HG03432 (cell line): ENCODE measurements around the gene SLC9A1.

Experiments used
- ATAC-seq: cut with Tn5 transposase; IDR thresholded peaks from one replicate; pipeline ENCODE4 v1.9.1; 2021; ENCODE audit warnings: mild to moderate bottlenecking, moderate library complexity; ENCODE audit not compliant: unreplicated experiment

Gene SLC9A1

GRCh38 chr1:27152004-27152828, 2.7 kb downstream of the SLC9A1 start:
- ATAC-seq = no peak

DNA sequence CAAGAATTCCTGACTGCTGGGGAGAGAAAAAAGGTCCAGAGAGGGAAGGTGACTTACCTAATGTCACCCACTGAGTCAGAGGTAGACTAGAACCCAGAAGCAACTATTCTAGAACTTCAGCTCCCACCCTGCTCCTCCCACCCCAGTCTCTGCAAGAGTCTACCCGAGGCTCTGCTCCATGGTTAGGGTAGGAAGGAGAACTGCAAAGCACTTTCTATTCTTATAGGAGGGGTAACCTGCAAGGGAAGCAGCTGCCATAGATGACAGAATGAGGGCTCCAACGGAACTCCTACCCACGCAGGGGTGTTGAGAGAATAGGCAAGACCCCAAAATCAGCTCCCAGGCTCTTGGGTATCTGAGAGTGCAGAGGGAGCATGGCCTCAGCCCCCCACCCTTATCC, 4.3 kb downstream of the SLC9A1 start:
- no peak for ATAC-seq

DNA sequence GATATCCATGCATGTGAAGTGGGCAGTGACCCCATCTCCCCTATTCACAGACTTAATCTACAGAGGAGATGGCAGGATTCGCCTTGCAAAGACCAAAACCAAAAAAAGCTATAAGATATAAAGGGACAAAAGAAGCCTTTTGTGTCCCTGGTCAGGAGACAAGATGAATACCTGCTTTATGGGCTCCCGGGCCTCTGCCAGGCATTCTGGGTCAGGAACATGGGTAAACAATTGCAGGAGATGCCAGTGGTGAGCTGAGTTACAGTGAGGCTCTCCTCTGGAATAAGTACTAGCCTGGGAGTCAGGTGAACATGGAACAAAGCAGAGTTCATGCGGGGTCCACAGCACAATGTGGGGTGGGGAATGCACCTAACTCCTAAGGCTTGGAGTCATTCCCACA, 4.7 kb downstream of the SLC9A1 start:
- ATAC-seq = no peak

DNA sequence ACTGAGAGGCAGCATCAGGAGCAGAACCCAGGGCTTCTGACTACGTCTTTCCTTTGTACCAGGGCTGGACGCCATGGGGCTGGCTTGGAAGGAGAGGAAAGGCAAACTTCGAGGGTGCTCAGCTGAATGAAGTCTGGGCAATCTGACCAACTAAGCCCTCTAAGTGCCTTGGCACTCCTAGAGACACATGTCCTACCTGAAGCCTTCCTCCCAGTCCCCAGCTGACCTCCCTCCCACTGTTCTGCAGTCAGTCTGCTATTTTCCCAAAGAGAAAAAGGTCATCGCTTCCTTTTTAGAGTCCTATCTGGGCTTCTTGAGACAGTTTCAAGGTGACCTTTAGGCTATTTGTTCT, 5.2 kb downstream of the SLC9A1 start:
- ATAC-seq = no peak

DNA sequence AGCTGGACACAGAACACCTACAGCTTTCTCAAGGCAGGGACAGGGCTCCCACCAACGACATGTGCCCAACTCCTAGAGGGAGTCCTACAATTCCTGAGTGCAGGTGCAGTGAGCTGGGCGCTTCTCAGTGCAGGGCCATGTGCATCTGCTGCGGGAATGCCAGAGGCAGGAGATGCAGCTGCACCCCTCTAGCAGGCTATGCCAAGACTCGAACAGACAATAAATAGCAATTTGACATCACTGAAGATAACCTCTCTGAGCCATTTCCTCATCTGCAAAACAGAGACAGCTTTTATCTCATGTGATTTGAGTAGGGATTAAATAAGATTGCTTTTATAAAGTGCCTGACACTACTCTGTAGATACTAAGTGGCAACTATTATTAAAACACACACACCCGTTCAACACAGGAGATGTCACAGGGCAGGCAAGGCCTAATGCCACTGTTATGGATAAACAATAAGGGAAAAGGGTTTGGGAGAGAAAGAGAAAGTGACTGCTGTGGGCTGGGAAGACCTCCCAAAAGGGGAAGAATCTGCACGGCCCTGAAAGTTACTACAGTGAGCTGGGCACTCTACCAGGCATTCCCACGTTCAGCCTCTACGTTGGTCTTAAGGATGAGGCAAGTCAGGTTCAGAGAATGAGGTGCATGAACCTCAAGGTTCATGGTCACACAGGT, 5.7 kb downstream of the SLC9A1 start:
- no peak for ATAC-seq

GRCh38 chr1:27148591-27148990, 6.3 kb downstream of the SLC9A1 start:
- ATAC-seq = no peak

GRCh38 chr1:27147842-27148518, 6.9 kb downstream of the SLC9A1 start:
- no peak for ATAC-seq

GRCh38 chr1:27145934-27146354, 9.0 kb downstream of the SLC9A1 start:
- no peak for ATAC-seq

DNA sequence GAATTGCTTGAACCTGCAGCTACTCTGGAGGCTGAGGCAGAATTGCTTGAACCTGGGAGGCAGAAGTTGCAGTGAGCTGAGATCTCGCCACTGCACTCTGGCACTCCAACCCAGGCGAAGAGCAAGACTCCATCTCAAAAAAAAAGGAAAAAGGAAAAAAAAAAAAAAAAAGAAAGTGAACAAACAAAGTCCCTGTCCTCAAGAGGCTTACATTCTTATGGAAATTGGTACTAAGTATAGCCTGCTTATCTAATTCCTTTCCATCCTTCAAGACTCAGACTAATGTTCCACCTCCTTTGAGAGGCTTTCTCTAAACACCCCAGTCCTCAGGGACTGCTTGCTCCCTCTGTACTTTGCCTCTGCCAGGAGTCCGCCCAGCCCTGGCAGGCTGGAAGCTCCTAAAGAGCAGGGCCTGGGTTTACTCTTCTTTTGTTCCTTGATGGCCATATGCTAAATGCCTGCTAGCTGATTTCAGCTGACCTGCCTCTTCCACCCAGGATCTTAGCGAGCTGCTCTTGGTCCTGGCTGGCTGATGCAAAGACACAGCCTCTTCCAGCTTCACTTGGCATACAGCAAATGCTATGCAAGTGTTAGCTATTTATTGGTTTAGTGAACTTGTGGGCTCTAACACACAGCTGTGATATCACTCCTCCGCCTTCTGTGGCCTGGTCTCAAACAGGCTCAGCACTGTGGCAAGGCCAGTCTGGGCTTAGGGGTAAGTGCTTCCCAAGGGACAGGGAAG, 9.8 kb downstream of the SLC9A1 start:
- no peak for ATAC-seq

GRCh38 chr1:27144049-27144748, 10.7 kb downstream of the SLC9A1 start:
- ATAC-seq = no peak

DNA sequence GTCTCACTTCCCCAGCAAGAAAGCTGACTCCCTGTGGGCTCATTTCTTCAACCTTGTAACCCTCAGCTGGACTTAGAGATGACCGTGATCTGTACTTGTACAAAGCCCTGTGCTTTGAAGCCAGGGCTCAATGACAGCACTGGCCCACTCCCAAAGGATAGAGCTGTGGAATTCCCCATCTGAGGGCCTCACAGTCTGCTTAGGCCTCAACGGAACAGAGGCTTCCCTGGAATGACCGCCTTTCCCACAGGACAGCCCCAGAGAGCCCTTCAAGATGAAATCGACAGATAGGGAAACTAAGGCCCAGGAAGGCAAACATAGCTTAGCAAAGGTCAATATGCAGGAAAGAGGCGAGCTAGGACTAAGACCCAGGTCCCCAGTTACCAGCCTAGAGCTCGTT, 11.5 kb downstream of the SLC9A1 start:
- no peak for ATAC-seq

GRCh38 chr1:27142464-27142863, 12.5 kb downstream of the SLC9A1 start:
- no peak for ATAC-seq

DNA sequence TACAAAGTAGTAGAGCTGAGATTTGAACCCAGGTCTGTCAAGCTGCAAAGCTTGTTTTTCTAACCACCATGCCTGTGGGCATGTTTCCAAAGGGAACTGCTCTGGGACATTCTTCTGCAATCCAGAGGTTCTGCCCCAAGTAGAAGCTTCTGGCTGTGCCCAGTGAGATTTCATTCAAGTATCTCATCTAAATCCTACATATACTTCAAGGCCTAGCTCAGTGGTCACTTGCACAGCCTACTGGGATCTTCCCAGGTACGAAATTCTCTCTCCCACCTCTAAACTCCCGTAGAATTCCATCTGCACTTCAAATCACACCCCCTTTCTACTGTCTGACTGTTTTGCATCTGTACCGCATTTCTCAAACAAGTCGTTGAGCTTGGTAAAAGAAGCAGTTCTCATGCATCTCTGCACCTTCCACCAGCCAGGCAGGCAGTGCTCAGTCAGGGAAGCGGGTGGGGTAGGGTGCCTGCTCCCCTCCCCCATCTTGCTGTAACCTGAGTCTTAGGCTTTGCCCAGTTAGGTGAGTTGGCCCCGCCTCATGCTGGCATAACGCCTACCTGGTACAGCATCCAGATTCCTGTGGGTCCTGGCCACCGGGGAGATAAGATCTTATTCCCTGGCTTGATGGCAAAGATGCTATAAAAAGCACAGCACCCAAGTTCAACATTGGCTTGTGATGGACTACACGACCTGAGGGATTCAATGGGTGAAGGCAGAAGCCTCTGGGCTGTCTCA, 13.5 kb downstream of the SLC9A1 start:
- no peak for ATAC-seq

DNA sequence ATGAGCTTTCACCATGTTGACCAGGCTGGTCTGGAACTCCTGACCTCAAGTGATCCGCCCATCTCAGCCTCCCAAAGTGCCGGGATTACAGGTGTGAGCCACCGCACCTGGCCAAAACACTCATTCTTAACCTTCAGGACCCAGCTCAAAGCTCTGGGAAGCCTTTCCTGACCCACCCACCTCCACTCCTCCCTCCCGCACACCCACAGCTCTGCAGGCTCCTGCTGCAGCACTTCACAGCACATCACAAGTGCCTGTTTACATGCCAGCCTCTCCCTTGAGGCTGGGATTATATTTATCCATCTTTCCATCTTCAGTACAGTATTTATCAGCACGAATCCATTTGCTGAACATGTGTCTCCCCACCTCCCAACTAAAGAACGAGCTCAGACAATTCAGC, 14.9 kb downstream of the SLC9A1 start:
- no peak for ATAC-seq

GRCh38 chr1:27138927-27139326, 16.0 kb downstream of the SLC9A1 start:
- ATAC-seq = no peak

DNA sequence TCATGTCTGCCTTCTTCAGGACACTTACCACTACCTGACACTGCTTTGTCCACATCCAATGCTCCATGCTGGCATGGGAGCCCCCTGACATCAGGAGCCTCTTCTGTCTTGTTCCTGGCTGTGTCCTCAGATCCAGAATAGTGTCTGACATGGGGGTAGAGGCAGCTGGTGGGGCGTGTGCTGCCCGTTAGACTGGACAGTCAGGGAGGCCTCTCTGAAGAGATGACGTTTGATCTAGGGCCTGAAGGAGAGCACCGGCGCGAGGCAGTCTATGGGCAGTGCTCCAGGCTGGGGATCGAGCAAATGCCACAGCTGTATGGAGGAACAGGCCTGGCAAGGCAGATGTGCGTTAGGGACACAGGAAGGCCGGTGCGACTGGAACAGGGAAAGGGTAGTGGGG, 16.6 kb downstream of the SLC9A1 start:
- ATAC-seq = no peak

DNA sequence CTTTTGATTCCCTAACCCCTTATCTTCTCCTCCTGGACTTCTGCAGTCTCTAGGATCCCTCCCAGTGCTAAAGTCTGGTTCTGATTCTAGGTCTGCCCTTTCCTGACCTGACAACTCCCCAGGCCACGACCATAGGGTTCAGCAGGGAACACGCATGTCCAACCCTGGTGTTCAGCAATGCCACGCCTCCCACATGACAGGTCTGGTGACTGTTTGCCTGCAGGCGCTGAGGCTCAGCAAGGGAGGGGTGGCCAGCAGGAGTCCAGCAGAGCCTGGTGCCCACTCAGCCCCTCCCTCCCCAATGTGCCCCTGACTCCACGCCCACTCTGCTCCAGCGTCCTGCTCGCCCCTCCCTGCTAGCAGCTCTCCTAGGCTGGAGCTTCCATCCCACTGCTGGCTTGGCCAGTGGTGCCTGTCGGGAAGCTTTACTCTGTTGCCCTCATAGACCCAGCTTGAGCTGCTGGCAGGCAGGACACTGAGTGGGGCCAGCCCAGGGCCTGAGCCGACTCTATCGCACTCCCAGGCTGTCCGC, 17.3 kb downstream of the SLC9A1 start:
- ATAC-seq = no peak

DNA sequence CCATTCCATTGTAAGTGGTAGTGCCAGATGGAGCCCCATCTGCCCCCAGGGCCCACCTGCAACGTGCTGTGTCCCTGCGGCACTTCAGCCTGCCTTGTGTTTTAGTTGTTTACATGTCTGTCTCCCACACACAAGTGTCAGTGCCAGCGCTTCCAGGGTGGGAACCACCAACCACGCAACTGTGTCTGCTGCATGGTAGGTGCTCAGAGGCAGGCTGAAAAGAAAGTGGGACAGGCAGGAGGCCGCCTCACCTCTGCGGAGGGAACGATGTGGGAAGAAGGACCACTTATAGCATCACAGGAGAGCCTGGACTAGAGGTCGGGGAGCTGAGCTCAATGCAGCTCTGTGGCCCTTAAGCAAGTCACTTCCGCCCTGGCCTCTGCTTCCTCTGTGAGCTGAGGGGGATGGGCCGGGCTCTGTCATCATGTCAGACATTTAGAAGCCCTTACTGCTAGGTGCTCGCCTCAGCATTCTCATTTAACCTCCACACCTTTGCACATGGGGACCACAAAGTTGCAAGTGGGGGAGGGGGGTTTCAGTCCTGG, 17.9 kb downstream of the SLC9A1 start:
- ATAC-seq = no peak

DNA sequence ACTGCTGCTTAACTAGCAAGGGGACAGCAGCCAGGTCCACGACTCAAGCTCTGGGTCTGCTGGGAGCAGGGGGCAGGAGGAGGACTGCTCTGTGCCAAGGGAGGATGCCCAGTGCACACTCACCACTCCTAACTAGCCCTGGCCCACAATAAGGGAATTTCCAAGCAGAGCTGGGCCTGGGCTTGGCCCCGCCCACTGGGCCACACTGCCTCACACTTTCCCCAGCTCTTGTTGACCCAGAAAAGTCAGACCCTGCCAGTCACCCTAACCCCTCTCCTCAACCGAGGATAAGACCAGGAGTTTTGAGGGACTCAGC, 18.7 kb downstream of the SLC9A1 start:
- no peak for ATAC-seq
